Panc1 (cell line): ENCODE results near the gene SSH3. TPM values are rescaled to one million over a fixed set of nuclear protein-coding genes. Genes with fewer than 3 reads are reported as not detected.
A peak's percentile ranks its signal among the peaks of the same experiment; 100 is the strongest.

Experiments used
- ATAC-seq: fragments of 200-7000 bp; cut with Tn5 transposase; 2 replicates; pipeline ENCODE4 v1.9.1; 2020; ENCODE audit warnings: mild to moderate bottlenecking, moderate library complexity
- BruUV-seq: library from RNA; stranded (reverse); fragments of 400-500 nt; replicated peaks from 2 replicates; lab custom pipeline; 2021; lab: Mats Ljungman, UMichigan
- CTCF ChIA-PET: fragments of 300-600 bp; sonication (Branson Sonifier 250); formaldehyde crosslinking; loops from one replicate; lab custom pipeline; 2022; ENCODE audit warnings: antibody characterized with exemption; lab: Charles Lee
- POLR2A ChIA-PET: fragments of 300-600 bp; sonication (Branson Sonifier 250); formaldehyde crosslinking; loops from one replicate; lab custom pipeline; 2022; ENCODE audit warnings: antibody characterized with exemption; lab: Charles Lee
- DNase-seq: peaks from one replicate; pipeline ENCODE4 v3.0.0-alpha.2; 2010; ENCODE audit warnings: low read depth, low spot score
- H3K27ac ChIP-seq: 2 replicates; pipeline ENCODE4 v1.5.1; 2011; ENCODE audit warnings: mild to moderate bottlenecking, low read length, inconsistent platforms
- H3K27me3 ChIP-seq: fragments of 200-500 bp; sonication (Bioruptor generic); 2 replicates; pipeline ENCODE4 v1.6.0; 2014; ENCODE audit warnings: low read length, inconsistent platforms; ENCODE audit not compliant: control insufficient read depth, insufficient read depth
- H3K36me3 ChIP-seq: fragments of 200-500 bp; sonication (Bioruptor generic); 2 replicates; pipeline ENCODE4 v1.5.1; 2014; ENCODE audit warnings: inconsistent platforms, mild to moderate bottlenecking, low read length, moderate library complexity; ENCODE audit not compliant: control insufficient read depth, insufficient read depth
- H3K4me1 ChIP-seq: 2 replicates; pipeline ENCODE4 v1.5.1; 2011; ENCODE audit warnings: inconsistent platforms, mild to moderate bottlenecking, low read length, moderate library complexity; ENCODE audit not compliant: control insufficient read depth, insufficient read depth
- H3K4me3 ChIP-seq, 2 experiments: 2 replicates each; pipeline ENCODE4 v1.5.1; 2011 to 2012; ENCODE audit warnings: low read depth in 2 of 2, low read length in 2 of 2, mild to moderate bottlenecking in 2 of 2, inconsistent platforms in 1 of 2, moderate library complexity in 1 of 2
- H3K9me3 ChIP-seq: fragments of 200-500 bp; sonication (Bioruptor generic); 2 replicates; pipeline ENCODE4 v1.5.1; 2014; ENCODE audit warnings: low read depth, mild to moderate bottlenecking, inconsistent platforms, low read length, moderate library complexity; ENCODE audit not compliant: control insufficient read depth, insufficient read depth
- POLR2AphosphoS5 ChIP-seq: IDR thresholded peaks from 2 replicates; pipeline ENCODE4 v1.6.1; 2012; ENCODE audit warnings: mild to moderate bottlenecking, low read depth, low read length, moderate library complexity
- SIN3A ChIP-seq: IDR thresholded peaks from 2 replicates; pipeline ENCODE4 v1.6.1; 2012; ENCODE audit warnings: low read depth, mild to moderate bottlenecking, low read length, moderate library complexity, borderline replicate concordance; ENCODE audit not compliant: insufficient read depth
- TCF7L2 ChIP-seq: IDR thresholded peaks from 2 replicates; pipeline ENCODE4 v1.6.1; 2011; ENCODE audit warnings: mild to moderate bottlenecking, low read depth, low read length, inconsistent platforms
- in situ Hi-C: cut with HindIII; loops from 2 replicates; pipeline ENCODE4 v1.10.0; 2016; ENCODE audit warnings: low sequenced_read_pairs, low pct_unique_long_range_greater_than_20kb
- intact Hi-C: fragments of 100-400 bp; cut with micrococcal nuclease; formaldehyde crosslinking; loops from one replicate; pipeline ENCODE4 v1.10.0; 2022; ENCODE audit not compliant: unreplicated experiment
- total RNA-seq: library from RNA; stranded (reverse); gene quantifications from one replicate; pipeline ENCODE4 v1.2.1, GENCODE V29; 2021; ENCODE audit not compliant: unreplicated experiment
- TF ChIP-seq, protein P1 (sequence below), 2 experiments: IDR thresholded peaks; 2 replicates each; pipeline ENCODE4 v1.6.1; 2011 to 2012; ENCODE audit warnings: low read depth in 2 of 2, control low read depth in 1 of 2, low read length in 1 of 2, mild to moderate bottlenecking in 1 of 2, moderate library complexity in 1 of 2; ENCODE audit not compliant: insufficient read depth in 1 of 2
- TF ChIP-seq, protein P2 (sequence below): fragments of 450-650 bp; IDR thresholded peaks from 2 replicates; pipeline ENCODE4 v1.5.1; 2017; ENCODE audit warnings: mild to moderate bottlenecking

SSH3 gene
- total RNA-seq, 1 experiment from 2014 or later = 79.8 TPM

DNA sequence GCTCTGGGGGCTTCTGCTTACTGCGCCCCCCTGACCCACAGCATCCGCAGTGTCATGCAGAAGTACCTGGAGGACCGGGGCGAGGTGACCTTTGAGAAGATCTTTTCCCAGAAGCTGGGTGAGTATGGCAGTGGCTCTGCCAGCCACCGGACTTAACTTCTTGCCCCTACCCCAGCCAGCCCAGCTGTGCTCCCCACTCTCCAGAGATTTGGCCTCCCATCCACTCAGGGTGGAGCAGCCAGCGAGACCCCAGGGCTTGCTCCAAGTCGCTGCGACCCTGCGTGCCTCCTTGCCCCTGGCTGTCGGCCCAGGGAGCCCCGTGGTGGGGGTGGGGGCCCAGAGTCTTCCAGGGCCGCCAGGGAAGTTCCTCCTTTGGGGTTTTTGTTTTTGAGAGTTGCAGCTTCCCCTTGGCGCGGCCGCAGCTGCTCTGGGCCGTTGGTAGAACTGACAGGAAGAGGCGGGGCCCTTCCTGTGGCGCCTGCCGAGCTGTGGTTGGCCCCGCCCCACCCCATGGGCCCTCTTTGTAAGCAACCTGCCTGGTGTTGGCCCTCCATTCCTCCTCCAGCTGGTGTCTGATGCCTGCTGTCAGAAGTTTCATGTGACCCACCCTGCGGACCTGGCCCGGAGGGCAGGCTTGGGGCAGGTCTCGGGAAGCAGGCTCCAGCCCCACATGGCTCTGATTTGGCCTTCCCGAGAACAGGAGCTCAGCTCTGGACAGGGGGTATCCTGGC is 25.9 kb upstream of the SSH3 start:
- no TSS peak for BruUV-seq
- Histone ChIP-seq H3K4me3 (no peak overlapping the region), H3K4me1 (peaks cover 14% of the 10 kb centered on the region), H3K27ac (peak overlapping the region; percentile 57; the same call in 1 of the 2 replicates), H3K9me3 (no peaks in the 10 kb centered on the region), H3K27me3 (no peaks in the 10 kb centered on the region), H3K36me3 (peaks cover 7% of the 10 kb centered on the region; the same call in 1 of the 2 replicates)
- in situ Hi-C loops = no loop called here
- no peak for DNase-seq
- CTCF ChIA-PET = no interaction called here
- ATAC-seq = peak; percentile 49
- POLR2A ChIA-PET = no interaction called here
- intact Hi-C loops = no loop called here
- TF ChIP-seq, protein P1, sequence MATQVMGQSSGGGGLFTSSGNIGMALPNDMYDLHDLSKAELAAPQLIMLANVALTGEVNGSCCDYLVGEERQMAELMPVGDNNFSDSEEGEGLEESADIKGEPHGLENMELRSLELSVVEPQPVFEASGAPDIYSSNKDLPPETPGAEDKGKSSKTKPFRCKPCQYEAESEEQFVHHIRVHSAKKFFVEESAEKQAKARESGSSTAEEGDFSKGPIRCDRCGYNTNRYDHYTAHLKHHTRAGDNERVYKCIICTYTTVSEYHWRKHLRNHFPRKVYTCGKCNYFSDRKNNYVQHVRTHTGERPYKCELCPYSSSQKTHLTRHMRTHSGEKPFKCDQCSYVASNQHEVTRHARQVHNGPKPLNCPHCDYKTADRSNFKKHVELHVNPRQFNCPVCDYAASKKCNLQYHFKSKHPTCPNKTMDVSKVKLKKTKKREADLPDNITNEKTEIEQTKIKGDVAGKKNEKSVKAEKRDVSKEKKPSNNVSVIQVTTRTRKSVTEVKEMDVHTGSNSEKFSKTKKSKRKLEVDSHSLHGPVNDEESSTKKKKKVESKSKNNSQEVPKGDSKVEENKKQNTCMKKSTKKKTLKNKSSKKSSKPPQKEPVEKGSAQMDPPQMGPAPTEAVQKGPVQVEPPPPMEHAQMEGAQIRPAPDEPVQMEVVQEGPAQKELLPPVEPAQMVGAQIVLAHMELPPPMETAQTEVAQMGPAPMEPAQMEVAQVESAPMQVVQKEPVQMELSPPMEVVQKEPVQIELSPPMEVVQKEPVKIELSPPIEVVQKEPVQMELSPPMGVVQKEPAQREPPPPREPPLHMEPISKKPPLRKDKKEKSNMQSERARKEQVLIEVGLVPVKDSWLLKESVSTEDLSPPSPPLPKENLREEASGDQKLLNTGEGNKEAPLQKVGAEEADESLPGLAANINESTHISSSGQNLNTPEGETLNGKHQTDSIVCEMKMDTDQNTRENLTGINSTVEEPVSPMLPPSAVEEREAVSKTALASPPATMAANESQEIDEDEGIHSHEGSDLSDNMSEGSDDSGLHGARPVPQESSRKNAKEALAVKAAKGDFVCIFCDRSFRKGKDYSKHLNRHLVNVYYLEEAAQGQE (IDR thresholded peaks at IDR 0.05; ENCODE audit: insufficient read depth in 1 of 2, low read depth in 2 of 2, low read length in 1 of 2) = no peak
- TF ChIP-seq POLR2AphosphoS5 = no peak
- no peak for TF ChIP-seq TCF7L2
- TF ChIP-seq SIN3A = no peak
- TF ChIP-seq, protein P2, sequence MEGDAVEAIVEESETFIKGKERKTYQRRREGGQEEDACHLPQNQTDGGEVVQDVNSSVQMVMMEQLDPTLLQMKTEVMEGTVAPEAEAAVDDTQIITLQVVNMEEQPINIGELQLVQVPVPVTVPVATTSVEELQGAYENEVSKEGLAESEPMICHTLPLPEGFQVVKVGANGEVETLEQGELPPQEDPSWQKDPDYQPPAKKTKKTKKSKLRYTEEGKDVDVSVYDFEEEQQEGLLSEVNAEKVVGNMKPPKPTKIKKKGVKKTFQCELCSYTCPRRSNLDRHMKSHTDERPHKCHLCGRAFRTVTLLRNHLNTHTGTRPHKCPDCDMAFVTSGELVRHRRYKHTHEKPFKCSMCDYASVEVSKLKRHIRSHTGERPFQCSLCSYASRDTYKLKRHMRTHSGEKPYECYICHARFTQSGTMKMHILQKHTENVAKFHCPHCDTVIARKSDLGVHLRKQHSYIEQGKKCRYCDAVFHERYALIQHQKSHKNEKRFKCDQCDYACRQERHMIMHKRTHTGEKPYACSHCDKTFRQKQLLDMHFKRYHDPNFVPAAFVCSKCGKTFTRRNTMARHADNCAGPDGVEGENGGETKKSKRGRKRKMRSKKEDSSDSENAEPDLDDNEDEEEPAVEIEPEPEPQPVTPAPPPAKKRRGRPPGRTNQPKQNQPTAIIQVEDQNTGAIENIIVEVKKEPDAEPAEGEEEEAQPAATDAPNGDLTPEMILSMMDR = no peak

DNA sequence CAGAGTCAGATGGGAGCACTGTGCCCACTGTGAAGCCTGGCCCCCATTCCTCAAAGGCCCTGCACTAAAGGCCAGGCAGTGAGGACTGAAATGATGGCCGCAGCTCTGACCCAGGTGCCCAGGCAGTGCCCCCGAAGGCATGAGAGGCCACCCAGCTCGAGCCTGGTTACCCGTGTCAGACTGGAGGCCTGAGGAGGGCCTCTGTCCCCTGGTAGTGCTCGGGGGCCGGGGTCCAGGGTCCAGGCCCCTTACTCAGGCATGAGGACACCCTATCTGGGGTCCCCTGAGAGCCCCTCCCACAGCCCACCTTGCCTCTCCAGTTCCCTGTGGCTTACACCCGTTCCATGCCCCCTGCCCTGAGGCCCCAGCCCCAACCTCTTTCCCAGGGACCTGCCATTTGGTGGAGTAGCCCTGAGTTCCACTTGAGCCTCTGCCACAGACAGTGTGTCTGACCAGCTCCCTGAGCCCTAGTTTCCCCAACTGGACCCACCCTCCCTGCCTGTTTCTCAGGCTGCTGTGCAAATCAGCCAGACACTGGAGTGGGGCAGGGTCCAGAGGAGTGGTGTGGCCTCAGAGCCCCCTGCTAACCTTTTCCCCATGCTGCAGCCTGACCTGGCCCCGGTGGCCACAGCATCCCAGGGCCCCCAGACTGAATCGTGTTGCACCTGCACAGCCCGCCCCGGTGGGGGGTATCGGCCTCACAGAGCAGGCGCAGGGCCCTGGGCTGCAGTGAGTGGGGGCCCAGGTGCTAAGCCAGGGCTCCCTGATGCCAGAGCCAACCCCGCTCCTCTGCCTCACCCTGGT is 25.0 kb upstream of the SSH3 start:
- Histone ChIP-seq H3K36me3 (peaks cover 7% of the 10 kb centered on the region; the same call in 1 of the 2 replicates), H3K27me3 (no peaks in the 10 kb centered on the region), H3K4me1 (peaks cover 10% of the 10 kb centered on the region), H3K4me3 (no peak overlapping the region), H3K27ac (0 out of 2 replicates have a peak overlapping the region, but pooled peaks have one; percentile 7), H3K9me3 (no peaks in the 10 kb centered on the region)
- ChIA-PET CTCF (no interaction called here), POLR2A (no interaction called here)
- no peak for ATAC-seq
- DNase-seq = no peak
- in situ Hi-C loops (no loop called here), intact Hi-C loops (no loop called here)
- TF ChIP-seq POLR2AphosphoS5 = no peak
- TF ChIP-seq, protein P1 (IDR thresholded peaks at IDR 0.05; ENCODE audit: insufficient read depth in 1 of 2, low read depth in 2 of 2, low read length in 1 of 2) = no peak
- TF ChIP-seq, protein P2 = no peak
- TF ChIP-seq SIN3A = no peak
- no peak for TF ChIP-seq TCF7L2
- no TSS peak for BruUV-seq
